ENCODE measurements around the gene DOCK4.

Gene DOCK4

DNA sequence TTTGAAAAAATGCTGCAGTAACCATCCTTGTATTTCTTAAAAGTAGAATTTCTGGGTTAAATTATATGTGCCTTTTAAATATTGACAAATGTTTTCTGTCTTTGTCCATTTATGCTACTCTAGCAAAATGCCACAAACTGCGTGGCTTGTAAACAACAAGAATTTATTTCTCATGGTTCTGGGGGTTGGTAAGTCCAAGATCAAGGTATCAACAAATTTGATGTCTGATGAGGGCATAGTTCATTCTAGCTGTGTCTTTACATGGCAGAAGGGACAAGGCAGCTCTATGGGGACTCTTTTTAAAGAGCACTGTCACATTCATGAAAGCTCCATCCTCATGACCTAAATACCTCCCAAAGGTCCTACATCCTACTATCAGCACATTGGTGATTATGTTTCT lies 27.9 kb upstream of the DOCK4 start:
- no peak for TF ChIP-seq CTCF (IDR thresholded peaks at IDR 0.05; ENCODE audit: low read depth, low read length)
- no peak overlapping the region for H3K27ac ChIP-seq
- H3K9me3 ChIP-seq (ENCODE audit: severe bottlenecking), result no peaks in the 10 kb centered on the region
- no peaks in the 10 kb centered on the region for H3K27me3 ChIP-seq (ENCODE audit: insufficient read depth, low read depth, severe bottlenecking)
- no peaks in the 10 kb centered on the region for H3K36me3 ChIP-seq
- DNase-seq, result no peak
- H3K4me3 ChIP-seq (ENCODE audit: low read depth, low read length), result no peak overlapping the region

DNA sequence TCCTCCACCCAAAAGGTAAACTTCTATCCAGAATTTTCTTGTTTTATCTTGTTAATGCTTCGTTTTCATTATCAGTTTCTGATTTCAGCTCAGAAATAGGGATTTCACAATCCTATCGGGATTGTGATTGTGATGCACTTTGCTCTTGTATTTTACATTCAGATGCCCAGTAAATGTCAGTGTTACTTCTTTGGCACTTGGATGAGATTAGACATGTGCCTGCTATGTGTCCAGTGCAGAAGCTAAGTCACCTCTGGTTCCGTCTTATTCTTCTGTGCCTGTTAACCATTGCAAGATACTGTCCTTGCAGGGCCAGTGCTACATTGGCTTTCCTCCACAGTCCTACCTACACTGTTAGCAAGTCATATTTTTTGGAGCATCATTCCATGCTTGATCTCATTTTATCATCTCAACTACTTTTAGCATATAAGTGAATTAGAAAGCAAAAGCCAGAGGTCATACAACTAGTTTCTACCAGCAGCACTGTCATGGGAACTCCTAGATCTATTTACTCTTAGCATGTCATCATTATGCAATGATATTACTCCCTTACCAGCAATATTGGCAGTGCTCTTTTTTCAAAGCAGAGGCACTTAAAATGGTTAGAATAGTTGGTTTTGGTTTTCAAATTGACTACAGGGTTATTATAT lies 27.0 kb upstream of the DOCK4 start:
- Histone ChIP-seq H3K4me3 (ENCODE audit: low read depth, low read length) (no peak overlapping the region), H3K9me3 (ENCODE audit: severe bottlenecking) (no peaks in the 10 kb centered on the region), H3K27ac (no peak overlapping the region), H3K27me3 (ENCODE audit: insufficient read depth, low read depth, severe bottlenecking) (no peaks in the 10 kb centered on the region), H3K36me3 (no peaks in the 10 kb centered on the region)
- no peak for DNase-seq
- TF ChIP-seq CTCF (IDR thresholded peaks at IDR 0.05; ENCODE audit: low read depth, low read length), result no peak

- Histone ChIP-seq H3K4me3 (ENCODE audit: low read depth, low read length) (no peak overlapping the region), H3K36me3 (no peaks in the 10 kb centered on the region), H3K9me3 (ENCODE audit: severe bottlenecking) (no peaks in the 10 kb centered on the region), H3K27ac (no peak overlapping the region), H3K27me3 (ENCODE audit: insufficient read depth, low read depth, severe bottlenecking) (no peaks in the 10 kb centered on the region)
- no peak for DNase-seq
- TF ChIP-seq CTCF (IDR thresholded peaks at IDR 0.05; ENCODE audit: low read depth, low read length), result no peak
These were observed 26.2 kb upstream of the DOCK4 start for GRCh38 chr7:112232212-112232978.

- Histone ChIP-seq H3K4me3 (ENCODE audit: low read depth, low read length) (no peak overlapping the region), H3K27ac (no peak overlapping the region), H3K9me3 (ENCODE audit: severe bottlenecking) (no peaks in the 10 kb centered on the region), H3K27me3 (ENCODE audit: insufficient read depth, low read depth, severe bottlenecking) (no peaks in the 10 kb centered on the region), H3K36me3 (no peaks in the 10 kb centered on the region)
- no peak for TF ChIP-seq CTCF (IDR thresholded peaks at IDR 0.05; ENCODE audit: low read depth, low read length)
- DNase-seq, result no peak
These were observed 22.4 kb upstream of the DOCK4 start for GRCh38 chr7:112228632-112229031.

DNA sequence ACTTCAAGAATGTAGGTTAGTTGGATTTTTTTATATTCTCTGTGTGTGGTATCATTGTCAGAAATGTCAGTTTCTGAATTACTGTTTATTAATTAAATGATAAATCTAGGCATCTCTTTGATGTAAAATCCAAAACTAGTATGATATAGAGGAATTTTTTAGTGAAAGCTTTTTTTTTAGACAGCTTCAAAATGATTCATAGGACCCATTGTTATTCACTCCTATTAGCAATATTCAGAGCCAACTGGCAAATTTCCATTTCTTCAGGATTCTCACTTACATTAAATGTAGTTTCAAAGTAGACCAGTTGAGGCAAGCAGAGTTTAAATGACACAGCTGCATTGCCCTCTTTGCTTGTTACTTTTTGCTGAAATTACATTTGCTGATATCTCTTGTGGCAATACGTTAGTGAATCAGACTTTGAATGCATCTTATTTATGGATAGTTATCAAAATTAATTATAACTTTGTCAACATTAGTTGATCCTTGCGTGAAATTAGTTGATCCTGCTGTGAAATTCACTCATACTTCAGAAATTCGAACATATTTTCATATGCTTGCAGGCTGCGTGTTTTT lies 20.6 kb upstream of the DOCK4 start:
- Histone ChIP-seq H3K36me3 (no peaks in the 10 kb centered on the region), H3K9me3 (ENCODE audit: severe bottlenecking) (no peaks in the 10 kb centered on the region), H3K27ac (no peak overlapping the region), H3K27me3 (ENCODE audit: insufficient read depth, low read depth, severe bottlenecking) (no peaks in the 10 kb centered on the region), H3K4me3 (ENCODE audit: low read depth, low read length) (no peak overlapping the region)
- no peak for TF ChIP-seq CTCF (IDR thresholded peaks at IDR 0.05; ENCODE audit: low read depth, low read length)
- no peak for DNase-seq

Data from WERI-Rb-1 (cell line).